ENCODE data around the gene RFX8. TPM values are rescaled to one million over a fixed set of nuclear protein-coding genes. Genes with fewer than 3 reads are reported as not detected.

Gene RFX8
- total RNA-seq, 1 experiment from 2014 or later = 0.68 TPM

- Histone ChIP-seq H3K4me3 (no peak overlapping the region), H3K27ac (no peak overlapping the region), H3K27me3 (replicated peaks) (no peaks in the 10 kb centered on the region), H3K9me3 (replicated peaks) (no peaks in the 10 kb centered on the region), H3K4me1 (replicated peaks) (no peaks in the 10 kb centered on the region), H3K36me3 (no peaks in the 10 kb centered on the region)
- no peak for DNase-seq (ENCODE audit: low read depth in 1 of 2, low spot score in 2 of 2)
Observed at GRCh38 chr2:101349893-101350662, 124.8 kb downstream of the RFX8 start.

- no peak overlapping the region for H3K4me3 ChIP-seq
Observed at GRCh38 chr2:101348883-101349282, 126.0 kb downstream of the RFX8 start.

More at GRCh38 chr2:101348883-101349282, 126.0 kb downstream of the RFX8 start:
- no peaks in the 10 kb centered on the region for H3K36me3 ChIP-seq
- no peaks in the 10 kb centered on the region for H3K9me3 ChIP-seq (replicated peaks)
- no peak overlapping the region for H3K27ac ChIP-seq
- no peaks in the 10 kb centered on the region for H3K4me1 ChIP-seq (replicated peaks)
- no peaks in the 10 kb centered on the region for H3K27me3 ChIP-seq (replicated peaks)
- no peak for DNase-seq (ENCODE audit: low read depth in 1 of 2, low spot score in 2 of 2)

Other genes starting within 250 kb of the RFX8 start
- gene CNOT11, start 222.2 kb downstream of the RFX8 start, total RNA-seq (2014; rRNA removed; shearing (Covaris generic)) = 44.2 and 59.8 TPM in 2 replicates
- 32.2 and 37.6 TPM in 2 replicates for gene RNF149, start 166.4 kb downstream of the RFX8 start, total RNA-seq (2014; rRNA removed; shearing (Covaris generic))
- not detected in 2 replicates for gene CREG2, start 87.6 kb downstream of the RFX8 start, total RNA-seq (2014; rRNA removed; shearing (Covaris generic))
- 63.9 and 83.1 TPM in 2 replicates for gene MAP4K4, start 222.6 kb upstream of the RFX8 start, total RNA-seq (2014; rRNA removed; shearing (Covaris generic))

Measured in SJSA1 (cell line).